H1 (cell line): ENCODE data around the gene FAM50B. TPM values are rescaled to one million over a fixed set of nuclear protein-coding genes. Genes with fewer than 3 reads are reported as not detected.

ENCODE experiments used
- CTCF ChIA-PET: fragments of 300-600 bp; sonication (Branson Sonifier 250); formaldehyde crosslinking; loops from one replicate; lab custom pipeline; 2021; ENCODE audit not compliant: partially characterized antibody; lab: Charles Lee
- POLR2A ChIA-PET: fragments of 300-600 bp; sonication (Branson Sonifier 250); formaldehyde crosslinking; loops from one replicate; lab custom pipeline; 2021; ENCODE audit warnings: inconsistent platforms; ENCODE audit not compliant: partially characterized antibody; lab: Charles Lee
- DNase-seq, 2 experiments: peaks; one replicate each; pipeline versions ENCODE4 v3.0.0 to v3.0.0-alpha.2; 2010 to 2022; ENCODE audit warnings: low spot score in 2 of 2, low read depth in 1 of 2, mixed read lengths in 1 of 2
- FAIRE-seq: peaks from 2 replicates; lab custom pipeline; 2011; peaks lifted over from hg19 to GRCh38; lab: Jason Lieb, UNC
- H2AFZ ChIP-seq: 2 replicates; pipeline ENCODE4 v1.8.1; 2012; ENCODE audit warnings: low read length, inconsistent platforms
- H2AK5ac ChIP-seq: 2 replicates; pipeline ENCODE4 v1.6.1; 2013; ENCODE audit warnings: low read depth, low read length
- H2BK120ac ChIP-seq: replicated peaks from 2 replicates; pipeline ENCODE3; 2013; ENCODE audit warnings: low read depth, low read length, inconsistent platforms
- H2BK12ac ChIP-seq: 2 replicates; pipeline ENCODE4 v1.6.1; 2013; ENCODE audit warnings: low read depth, low read length
- H2BK15ac ChIP-seq: 2 replicates; pipeline ENCODE4 v1.6.1; 2013; ENCODE audit warnings: low read length
- H2BK20ac ChIP-seq: 2 replicates; pipeline ENCODE4 v1.6.1; 2013; ENCODE audit warnings: low read length
- H2BK5ac ChIP-seq: 2 replicates; pipeline ENCODE4 v1.6.1; 2013; ENCODE audit warnings: low read depth, low read length
- H3K14ac ChIP-seq: 2 replicates; pipeline ENCODE4 v1.6.1; 2013; ENCODE audit warnings: inconsistent platforms; ENCODE audit not compliant: insufficient read length
- H3K18ac ChIP-seq: 2 replicates; pipeline ENCODE4 v1.6.1; 2013; ENCODE audit warnings: low read length; ENCODE audit errors: extremely low read depth
- H3K23ac ChIP-seq: 2 replicates; pipeline ENCODE4 v1.6.1; 2013; ENCODE audit warnings: inconsistent platforms; ENCODE audit not compliant: insufficient read length
- H3K23me2 ChIP-seq: 2 replicates; pipeline ENCODE4 v1.6.1; 2013; ENCODE audit warnings: low read depth, low read length
- H3K27ac ChIP-seq: 2 replicates; pipeline ENCODE4 v1.6.1; 2011; ENCODE audit warnings: low read depth, low read length, inconsistent platforms
- H3K27me3 ChIP-seq, 4 experiments: replicated peaks in 1 of 4; 1 replicate in 1 of 4; 2 replicates in 3 of 4; pipeline versions ENCODE4 v1.6.1 to v1.8.1; 2011 to 2013; ENCODE audit warnings: low read length in 3 of 4, mild to moderate bottlenecking in 3 of 4, inconsistent platforms in 2 of 4, mixed read lengths in 2 of 4, moderate library complexity in 1 of 4; ENCODE audit not compliant: control insufficient read depth in 3 of 4, insufficient read depth in 3 of 4; ENCODE audit errors: extremely low read depth in 1 of 4
- H3K36me3 ChIP-seq, 4 experiments: 2 replicates each; pipeline versions ENCODE4 v1.6.1 to v1.8.1; 2011 to 2013; ENCODE audit warnings: mild to moderate bottlenecking in 4 of 4, low read length in 3 of 4, moderate library complexity in 2 of 4, control low read depth in 1 of 4, inconsistent platforms in 1 of 4; ENCODE audit not compliant: insufficient read depth in 4 of 4, control insufficient read depth in 2 of 4
- H3K4ac ChIP-seq: replicated peaks from 2 replicates; pipeline ENCODE3; 2013; ENCODE audit warnings: low read length, low read depth, mixed read lengths, inconsistent platforms; ENCODE audit not compliant: insufficient read length
- H3K4me1 ChIP-seq, 4 experiments: replicated peaks in 1 of 4; 1 replicate in 1 of 4; 2 replicates in 3 of 4; pipeline versions ENCODE4 v1.6.1 to v1.8.1; 2011 to 2013; ENCODE audit warnings: low read length in 3 of 4, inconsistent platforms in 2 of 4, mixed read lengths in 1 of 4; ENCODE audit not compliant: insufficient read depth in 4 of 4, control insufficient read depth in 3 of 4
- H3K4me2 ChIP-seq, 2 experiments: 2 replicates each; pipeline versions ENCODE4 v1.6.1 to v1.8.1; 2011 to 2013; ENCODE audit warnings: low read depth in 2 of 2, low read length in 2 of 2, control low read depth in 1 of 2, inconsistent platforms in 1 of 2, mild to moderate bottlenecking in 1 of 2; ENCODE audit not compliant: insufficient read depth in 1 of 2
- H3K4me3 ChIP-seq, 4 experiments: fragments of 200-600, 300-600 bp in 1 of 4; sonication (generic), shearing (Covaris generic), sonication (Bioruptor Twin) in 1 of 4; 2 replicates each; pipeline versions ENCODE4 v1.5.1 to v1.8.1; 2011 to 2016; ENCODE audit warnings: low read length in 4 of 4, low read depth in 3 of 4, control low read depth in 2 of 4, inconsistent platforms in 2 of 4, mild to moderate bottlenecking in 2 of 4, mixed read lengths in 1 of 4, moderate library complexity in 1 of 4; ENCODE audit not compliant: insufficient read depth in 2 of 4; ENCODE audit errors: extremely low read depth in 1 of 4
- H3K56ac ChIP-seq: replicated peaks from 2 replicates; pipeline ENCODE3; 2013; ENCODE audit warnings: low read depth, mild to moderate bottlenecking, mixed read lengths, low read length, inconsistent platforms; ENCODE audit not compliant: insufficient read length
- H3K79me1 ChIP-seq: 2 replicates; pipeline ENCODE4 v1.6.1; 2013; ENCODE audit warnings: low read depth, low read length, control low read depth
- H3K79me2 ChIP-seq, 2 experiments: 2 replicates each; pipeline versions ENCODE4 v1.6.1 to v1.8.1; 2012 to 2013; ENCODE audit warnings: low read length in 2 of 2, mild to moderate bottlenecking in 2 of 2, inconsistent platforms in 1 of 2; ENCODE audit not compliant: insufficient read depth in 2 of 2, control insufficient read depth in 1 of 2
- H3K9ac ChIP-seq, 4 experiments: replicated peaks in 1 of 4; 1 replicate in 1 of 4; 2 replicates in 3 of 4; pipeline versions ENCODE4 v1.6.1 to v1.8.1; 2011 to 2013; ENCODE audit warnings: low read depth in 3 of 4, low read length in 3 of 4, control low read depth in 2 of 4, mild to moderate bottlenecking in 2 of 4, moderate library complexity in 2 of 4, inconsistent platforms in 1 of 4; ENCODE audit errors: extremely low read depth in 1 of 4
- H3K9me3 ChIP-seq, 2 experiments: 2 replicates each; pipeline versions ENCODE4 v1.6.1 to v1.8.1; 2012 to 2013; ENCODE audit warnings: mild to moderate bottlenecking in 2 of 2, moderate library complexity in 2 of 2, control low read depth in 1 of 2, inconsistent platforms in 1 of 2, low read depth in 1 of 2, low read length in 1 of 2, mixed read lengths in 1 of 2; ENCODE audit not compliant: insufficient read depth in 2 of 2
- H4K20me1 ChIP-seq, 2 experiments: replicated peaks in 1 of 2; 2 replicates each; pipeline versions ENCODE3 to v1.8.1; 2011 to 2013; ENCODE audit warnings: inconsistent platforms in 2 of 2, low read length in 2 of 2, mild to moderate bottlenecking in 1 of 2; ENCODE audit not compliant: insufficient read depth in 2 of 2, control insufficient read depth in 1 of 2
- H4K5ac ChIP-seq: 2 replicates; pipeline ENCODE4 v1.6.1; 2013; ENCODE audit warnings: low read length, low read depth, mixed read lengths, inconsistent platforms; ENCODE audit not compliant: insufficient read length
- H4K8ac ChIP-seq: 2 replicates; pipeline ENCODE4 v1.8.0; 2013; ENCODE audit warnings: mild to moderate bottlenecking, moderate library complexity, low read length, inconsistent platforms; ENCODE audit not compliant: insufficient read depth; ENCODE audit errors: extremely low read depth
- H4K91ac ChIP-seq: replicated peaks from 2 replicates; pipeline ENCODE3; 2013; ENCODE audit warnings: low read length, mixed read lengths, inconsistent platforms; ENCODE audit not compliant: insufficient read length
- ATF3 ChIP-seq: IDR thresholded peaks from 2 replicates; pipeline ENCODE4 v1.6.1; 2011; ENCODE audit warnings: low read depth, mild to moderate bottlenecking, low read length; ENCODE audit not compliant: insufficient read depth
- CTBP2 ChIP-seq: IDR thresholded peaks from 2 replicates; pipeline ENCODE4 v1.7.0; 2011; ENCODE audit warnings: borderline replicate concordance, mild to moderate bottlenecking, moderate library complexity, mixed read lengths, low read length; ENCODE audit not compliant: insufficient read depth, insufficient read length
- NANOG ChIP-seq: IDR thresholded peaks from 2 replicates; pipeline ENCODE4 v1.6.1; 2011; ENCODE audit warnings: low read length, low read depth, mild to moderate bottlenecking, inconsistent platforms; ENCODE audit not compliant: insufficient read depth, poor library complexity, severe bottlenecking
- POLR2AphosphoS5 ChIP-seq: IDR thresholded peaks from 2 replicates; pipeline ENCODE4 v1.6.1; 2011; ENCODE audit warnings: low read depth, low read length
- SAP30 ChIP-seq: fragments of 300-600 bp; sonication (generic); IDR thresholded peaks from 2 replicates; pipeline ENCODE4 v1.7.1; 2012; ENCODE audit warnings: low read length, moderate library complexity, mild to moderate bottlenecking, inconsistent platforms; ENCODE audit not compliant: insufficient read depth, insufficient replicate concordance
- TBP ChIP-seq: IDR thresholded peaks from 2 replicates; pipeline ENCODE4 v1.6.1; 2011; ENCODE audit warnings: low read depth, low read length, improper control_type of control experiment
- TCF12 ChIP-seq: IDR thresholded peaks from 2 replicates; pipeline ENCODE4 v1.6.1; 2011; ENCODE audit warnings: low read depth, mild to moderate bottlenecking, low read length
- WGBS, 2 experiments: shearing (Covaris generic) in 1 of 2; methylation state at CpG; one replicate each; pipeline versions ENCODE4 v1.1.6 to v1.1.7; 2013 to 2015; ENCODE audit warnings: low lambda C conversion rate in 2 of 2, mixed read lengths in 2 of 2, inconsistent platforms in 1 of 2, low coverage in 1 of 2, missing lambda C conversion rate in 1 of 2; ENCODE audit not compliant: insufficient replicate concordance in 2 of 2, insufficient coverage in 1 of 2, insufficient read length in 1 of 2; ENCODE audit errors: extremely low coverage in 1 of 2, missing lambda C conversion rate in 1 of 2; 5-methylcytosine and 5-hydroxymethylcytosine counted together
- polyA plus RNA-seq, 7 experiments: library from polyadenylated mRNA; depleted of rRNA in 3 of 7; stranded (reverse) in 5 of 7; unstranded in 2 of 7; fragments of >200 nt in 5 of 7; fragments of 200-250 nt in 2 of 7; gene quantifications; 1 replicate in 5 of 7; 2 replicates in 1 of 7; 4 replicates in 1 of 7; pipeline versions ENCODE4 v1.2.1 to v1.2.3, GENCODE V29; 2011 to 2013; ENCODE audit warnings: missing spikeins in 2 of 7, mixed read lengths in 2 of 7
- total RNA-seq: library from RNA; stranded (reverse); fragmentation: NEBNext Ultra II Directional; extraction: Animal tissue kit (Norgen Biotek cat#: 25700); gene quantifications from 2 replicates; pipeline ENCODE4 v1.2.1, GENCODE V29; 2021

FAM50B gene
- total and polyA plus RNA-seq, 2 of the 8 experiments (the other 6 are each of a cell fraction or from before 2014, with no cell fraction given), result 3.1 to 3.2 TPM

- Histone ChIP-seq H3K27ac (no peak overlapping the region), H2BK15ac (no peak overlapping the region), H3K79me1 (no peaks in the 10 kb centered on the region), H4K20me1 (no peaks in the 10 kb centered on the region), H4K8ac (no peak overlapping the region), H3K36me3 (no peaks in the 10 kb centered on the region), H3K4me2 (no peak overlapping the region), H2BK12ac (no peak overlapping the region), H2AFZ (no peak overlapping the region), H3K4ac (no peak overlapping the region), H3K27me3 (0 out of 7 replicates have a peak, but pooled peaks cover 0 to 2% (median 0%) of the 10 kb centered on the region in 4 experiments), H3K9me3 (no peaks in the 10 kb centered on the region), H2BK20ac (no peak overlapping the region), H3K18ac (no peak overlapping the region), H2AK5ac (no peak overlapping the region), H3K14ac (no peak overlapping the region), H2BK120ac (no peak overlapping the region), H3K23ac (no peak overlapping the region), H2BK5ac (no peak overlapping the region), H3K9ac (no peak overlapping the region), H4K91ac (no peak overlapping the region), H3K23me2 (peaks cover 10% of the 10 kb centered on the region; the same call in 1 of the 2 replicates), H3K4me1 (peaks cover 0 to 10% (median 4%) of the 10 kb centered on the region in 4 experiments; a peak in 5 of 7 replicates), H3K79me2 (no peaks in the 10 kb centered on the region), H3K4me3 (no peak overlapping the region), H4K5ac (no peak overlapping the region), H3K56ac (no peak overlapping the region)
- ChIA-PET POLR2A (no interaction called here), CTCF (interaction anchor here (0.6 to 11.3 kb wide), 14 partner anchors 10 to 242 kb away, joined by 3 to 124 read pairs (median 5); no protein-coding TSS in a partner anchor)
- WGBS, 2 experiments, result 87% methylated on average over 2 of the region's 2 CpGs; no CpG with 5 or more reads in 1 of the 2 experiments
- FAIRE-seq, result no peak
- no peak for DNase-seq
- TF ChIP-seq NANOG (no peak), TBP (no peak), POLR2AphosphoS5 (no peak), CTBP2 (no peak), ATF3 (no peak), TCF12 (no peak), SAP30 (no peak)
- TF ChIP-seq, all 59 proteins: peak for 0
Observed at GRCh38 chr6:3851839-3852238, 2.7 kb downstream of the FAM50B start.
